H1 (cell line): ENCODE data around the gene FAM170B. TPM values are rescaled to one million over a fixed set of nuclear protein-coding genes. Genes with fewer than 3 reads are reported as not detected.

ENCODE experiments used
- CTCF ChIA-PET: fragments of 300-600 bp; sonication (Branson Sonifier 250); formaldehyde crosslinking; loops from one replicate; lab custom pipeline; 2021; ENCODE audit not compliant: partially characterized antibody; lab: Charles Lee
- POLR2A ChIA-PET: fragments of 300-600 bp; sonication (Branson Sonifier 250); formaldehyde crosslinking; loops from one replicate; lab custom pipeline; 2021; ENCODE audit warnings: inconsistent platforms; ENCODE audit not compliant: partially characterized antibody; lab: Charles Lee
- DNase-seq, 2 experiments: peaks; one replicate each; pipeline versions ENCODE4 v3.0.0 to v3.0.0-alpha.2; 2010 to 2022; ENCODE audit warnings: low spot score in 2 of 2, low read depth in 1 of 2, mixed read lengths in 1 of 2
- FAIRE-seq: peaks from 2 replicates; lab custom pipeline; 2011; peaks lifted over from hg19 to GRCh38; lab: Jason Lieb, UNC
- H2AFZ ChIP-seq: 2 replicates; pipeline ENCODE4 v1.8.1; 2012; ENCODE audit warnings: low read length, inconsistent platforms
- H2AK5ac ChIP-seq: 2 replicates; pipeline ENCODE4 v1.6.1; 2013; ENCODE audit warnings: low read depth, low read length
- H2BK120ac ChIP-seq: replicated peaks from 2 replicates; pipeline ENCODE3; 2013; ENCODE audit warnings: low read depth, low read length, inconsistent platforms
- H2BK12ac ChIP-seq: 2 replicates; pipeline ENCODE4 v1.6.1; 2013; ENCODE audit warnings: low read depth, low read length
- H2BK15ac ChIP-seq: 2 replicates; pipeline ENCODE4 v1.6.1; 2013; ENCODE audit warnings: low read length
- H2BK20ac ChIP-seq: 2 replicates; pipeline ENCODE4 v1.6.1; 2013; ENCODE audit warnings: low read length
- H2BK5ac ChIP-seq: 2 replicates; pipeline ENCODE4 v1.6.1; 2013; ENCODE audit warnings: low read depth, low read length
- H3K14ac ChIP-seq: 2 replicates; pipeline ENCODE4 v1.6.1; 2013; ENCODE audit warnings: inconsistent platforms; ENCODE audit not compliant: insufficient read length
- H3K18ac ChIP-seq: 2 replicates; pipeline ENCODE4 v1.6.1; 2013; ENCODE audit warnings: low read length; ENCODE audit errors: extremely low read depth
- H3K23ac ChIP-seq: 2 replicates; pipeline ENCODE4 v1.6.1; 2013; ENCODE audit warnings: inconsistent platforms; ENCODE audit not compliant: insufficient read length
- H3K23me2 ChIP-seq: 2 replicates; pipeline ENCODE4 v1.6.1; 2013; ENCODE audit warnings: low read depth, low read length
- H3K27ac ChIP-seq: 2 replicates; pipeline ENCODE4 v1.6.1; 2011; ENCODE audit warnings: low read depth, low read length, inconsistent platforms
- H3K27me3 ChIP-seq, 4 experiments: replicated peaks in 1 of 4; 1 replicate in 1 of 4; 2 replicates in 3 of 4; pipeline versions ENCODE4 v1.6.1 to v1.8.1; 2011 to 2013; ENCODE audit warnings: low read length in 3 of 4, mild to moderate bottlenecking in 3 of 4, inconsistent platforms in 2 of 4, mixed read lengths in 2 of 4, moderate library complexity in 1 of 4; ENCODE audit not compliant: control insufficient read depth in 3 of 4, insufficient read depth in 3 of 4; ENCODE audit errors: extremely low read depth in 1 of 4
- H3K36me3 ChIP-seq, 4 experiments: 2 replicates each; pipeline versions ENCODE4 v1.6.1 to v1.8.1; 2011 to 2013; ENCODE audit warnings: mild to moderate bottlenecking in 4 of 4, low read length in 3 of 4, moderate library complexity in 2 of 4, control low read depth in 1 of 4, inconsistent platforms in 1 of 4; ENCODE audit not compliant: insufficient read depth in 4 of 4, control insufficient read depth in 2 of 4
- H3K4ac ChIP-seq: replicated peaks from 2 replicates; pipeline ENCODE3; 2013; ENCODE audit warnings: low read length, low read depth, mixed read lengths, inconsistent platforms; ENCODE audit not compliant: insufficient read length
- H3K4me1 ChIP-seq, 4 experiments: replicated peaks in 1 of 4; 1 replicate in 1 of 4; 2 replicates in 3 of 4; pipeline versions ENCODE4 v1.6.1 to v1.8.1; 2011 to 2013; ENCODE audit warnings: low read length in 3 of 4, inconsistent platforms in 2 of 4, mixed read lengths in 1 of 4; ENCODE audit not compliant: insufficient read depth in 4 of 4, control insufficient read depth in 3 of 4
- H3K4me2 ChIP-seq, 2 experiments: 2 replicates each; pipeline versions ENCODE4 v1.6.1 to v1.8.1; 2011 to 2013; ENCODE audit warnings: low read depth in 2 of 2, low read length in 2 of 2, control low read depth in 1 of 2, inconsistent platforms in 1 of 2, mild to moderate bottlenecking in 1 of 2; ENCODE audit not compliant: insufficient read depth in 1 of 2
- H3K4me3 ChIP-seq, 4 experiments: fragments of 200-600, 300-600 bp in 1 of 4; sonication (generic), shearing (Covaris generic), sonication (Bioruptor Twin) in 1 of 4; 2 replicates each; pipeline versions ENCODE4 v1.5.1 to v1.8.1; 2011 to 2016; ENCODE audit warnings: low read length in 4 of 4, low read depth in 3 of 4, control low read depth in 2 of 4, inconsistent platforms in 2 of 4, mild to moderate bottlenecking in 2 of 4, mixed read lengths in 1 of 4, moderate library complexity in 1 of 4; ENCODE audit not compliant: insufficient read depth in 2 of 4; ENCODE audit errors: extremely low read depth in 1 of 4
- H3K56ac ChIP-seq: replicated peaks from 2 replicates; pipeline ENCODE3; 2013; ENCODE audit warnings: low read depth, mild to moderate bottlenecking, mixed read lengths, low read length, inconsistent platforms; ENCODE audit not compliant: insufficient read length
- H3K79me1 ChIP-seq: 2 replicates; pipeline ENCODE4 v1.6.1; 2013; ENCODE audit warnings: low read depth, low read length, control low read depth
- H3K79me2 ChIP-seq, 2 experiments: 2 replicates each; pipeline versions ENCODE4 v1.6.1 to v1.8.1; 2012 to 2013; ENCODE audit warnings: low read length in 2 of 2, mild to moderate bottlenecking in 2 of 2, inconsistent platforms in 1 of 2; ENCODE audit not compliant: insufficient read depth in 2 of 2, control insufficient read depth in 1 of 2
- H3K9ac ChIP-seq, 4 experiments: replicated peaks in 1 of 4; 1 replicate in 1 of 4; 2 replicates in 3 of 4; pipeline versions ENCODE4 v1.6.1 to v1.8.1; 2011 to 2013; ENCODE audit warnings: low read depth in 3 of 4, low read length in 3 of 4, control low read depth in 2 of 4, mild to moderate bottlenecking in 2 of 4, moderate library complexity in 2 of 4, inconsistent platforms in 1 of 4; ENCODE audit errors: extremely low read depth in 1 of 4
- H3K9me3 ChIP-seq, 2 experiments: 2 replicates each; pipeline versions ENCODE4 v1.6.1 to v1.8.1; 2012 to 2013; ENCODE audit warnings: mild to moderate bottlenecking in 2 of 2, moderate library complexity in 2 of 2, control low read depth in 1 of 2, inconsistent platforms in 1 of 2, low read depth in 1 of 2, low read length in 1 of 2, mixed read lengths in 1 of 2; ENCODE audit not compliant: insufficient read depth in 2 of 2
- H4K20me1 ChIP-seq, 2 experiments: replicated peaks in 1 of 2; 2 replicates each; pipeline versions ENCODE3 to v1.8.1; 2011 to 2013; ENCODE audit warnings: inconsistent platforms in 2 of 2, low read length in 2 of 2, mild to moderate bottlenecking in 1 of 2; ENCODE audit not compliant: insufficient read depth in 2 of 2, control insufficient read depth in 1 of 2
- H4K5ac ChIP-seq: 2 replicates; pipeline ENCODE4 v1.6.1; 2013; ENCODE audit warnings: low read length, low read depth, mixed read lengths, inconsistent platforms; ENCODE audit not compliant: insufficient read length
- H4K8ac ChIP-seq: 2 replicates; pipeline ENCODE4 v1.8.0; 2013; ENCODE audit warnings: mild to moderate bottlenecking, moderate library complexity, low read length, inconsistent platforms; ENCODE audit not compliant: insufficient read depth; ENCODE audit errors: extremely low read depth
- H4K91ac ChIP-seq: replicated peaks from 2 replicates; pipeline ENCODE3; 2013; ENCODE audit warnings: low read length, mixed read lengths, inconsistent platforms; ENCODE audit not compliant: insufficient read length
- ATF2 ChIP-seq: IDR thresholded peaks from 2 replicates; pipeline ENCODE4 v1.6.1; 2012; ENCODE audit warnings: low read length, inconsistent platforms
- BACH1 ChIP-seq: IDR thresholded peaks from 2 replicates; pipeline ENCODE4 v1.6.1; 2012; ENCODE audit warnings: low read length, improper control_type of control experiment
- BCL11A ChIP-seq, 2 experiments: IDR thresholded peaks; one replicate each; pipeline ENCODE4 v1.6.1; 2011; ENCODE audit warnings: low read depth in 2 of 2, low read length in 2 of 2, mild to moderate bottlenecking in 2 of 2
- EGR1 ChIP-seq: IDR thresholded peaks from 2 replicates; pipeline ENCODE4 v1.6.1; 2011; ENCODE audit warnings: low read depth, low read length, borderline replicate concordance
- GABPA ChIP-seq: IDR thresholded peaks from 2 replicates; pipeline ENCODE4 v1.6.1; 2011; ENCODE audit warnings: mild to moderate bottlenecking, low read length, moderate library complexity, borderline replicate concordance; ENCODE audit not compliant: insufficient read depth
- HDAC2 ChIP-seq, 2 experiments: fragments of 300-600 bp in 1 of 2; sonication (generic) in 1 of 2; IDR thresholded peaks; 2 replicates each; pipeline ENCODE4 v1.6.1; 2011 to 2012; ENCODE audit warnings: low read depth in 2 of 2, low read length in 2 of 2, mild to moderate bottlenecking in 2 of 2, moderate library complexity in 2 of 2, borderline replicate concordance in 1 of 2, inconsistent platforms in 1 of 2
- PHF8 ChIP-seq: fragments of 200-600 bp; sonication (generic); conservative IDR thresholded peaks from 2 replicates; pipeline ENCODE4 v1.7.1; 2012; ENCODE audit warnings: low read depth, mild to moderate bottlenecking, inconsistent platforms, low read length, moderate library complexity
- RBBP5 ChIP-seq: IDR thresholded peaks from 2 replicates; pipeline ENCODE4 v1.7.1; 2012; ENCODE audit warnings: low read depth, mild to moderate bottlenecking, inconsistent platforms, low read length, moderate library complexity, borderline replicate concordance
- RXRA ChIP-seq: IDR thresholded peaks from 2 replicates; pipeline ENCODE4 v1.6.1; 2011; ENCODE audit warnings: low read depth, mild to moderate bottlenecking, low read length, moderate library complexity; ENCODE audit not compliant: insufficient read depth
- SP4 ChIP-seq: IDR thresholded peaks from 2 replicates; pipeline ENCODE4 v1.6.1; 2012; ENCODE audit warnings: low read length, inconsistent platforms
- TCF12 ChIP-seq: IDR thresholded peaks from 2 replicates; pipeline ENCODE4 v1.6.1; 2011; ENCODE audit warnings: low read depth, mild to moderate bottlenecking, low read length
- WGBS, 2 experiments: shearing (Covaris generic) in 1 of 2; methylation state at CpG; one replicate each; pipeline versions ENCODE4 v1.1.6 to v1.1.7; 2013 to 2015; ENCODE audit warnings: low lambda C conversion rate in 2 of 2, mixed read lengths in 2 of 2, inconsistent platforms in 1 of 2, low coverage in 1 of 2, missing lambda C conversion rate in 1 of 2; ENCODE audit not compliant: insufficient replicate concordance in 2 of 2, insufficient coverage in 1 of 2, insufficient read length in 1 of 2; ENCODE audit errors: extremely low coverage in 1 of 2, missing lambda C conversion rate in 1 of 2; 5-methylcytosine and 5-hydroxymethylcytosine counted together
- polyA plus RNA-seq, 7 experiments: library from polyadenylated mRNA; depleted of rRNA in 3 of 7; stranded (reverse) in 5 of 7; unstranded in 2 of 7; fragments of >200 nt in 5 of 7; fragments of 200-250 nt in 2 of 7; gene quantifications; 1 replicate in 5 of 7; 2 replicates in 1 of 7; 4 replicates in 1 of 7; pipeline versions ENCODE4 v1.2.1 to v1.2.3, GENCODE V29; 2011 to 2013; ENCODE audit warnings: missing spikeins in 2 of 7, mixed read lengths in 2 of 7
- total RNA-seq: library from RNA; stranded (reverse); fragmentation: NEBNext Ultra II Directional; extraction: Animal tissue kit (Norgen Biotek cat#: 25700); gene quantifications from 2 replicates; pipeline ENCODE4 v1.2.1, GENCODE V29; 2021

The FAM170B gene
- total and polyA plus RNA-seq, 2 of the 8 experiments (the other 6 are each of a cell fraction or from before 2014, with no cell fraction given), result not detected

- H2BK120ac ChIP-seq, result no peak overlapping the region
- no peak overlapping the region; the same call in 1 of the 2 replicates for H4K8ac ChIP-seq
- H3K23ac ChIP-seq, result no peak overlapping the region
- FAIRE-seq (no peak), DNase-seq (no peak)
- H4K20me1 ChIP-seq, result no peaks in the 10 kb centered on the region
- no peaks in the 10 kb centered on the region for H3K36me3 ChIP-seq
- no peak overlapping the region for H3K18ac ChIP-seq
- no peaks in the 10 kb centered on the region for H3K27me3 ChIP-seq
- no peaks in the 10 kb centered on the region for H3K4me1 ChIP-seq
- H3K27ac ChIP-seq, result no peak overlapping the region
- H3K23me2 ChIP-seq, result no peaks in the 10 kb centered on the region
- H3K4me3 ChIP-seq, result no peak overlapping the region
- H3K4ac ChIP-seq, result no peak overlapping the region
- H2BK12ac ChIP-seq, result no peak overlapping the region
- no peak overlapping the region for H3K4me2 ChIP-seq
- no peaks in the 10 kb centered on the region for H3K79me1 ChIP-seq
- CTCF ChIA-PET, result interaction anchor here (0.8 to 4.6 kb wide), 4 partner anchors 12 to 336 kb away, joined by 3 to 49 read pairs (median 4); no protein-coding TSS in a partner anchor
- H2BK20ac ChIP-seq, result no peak overlapping the region
- H2AK5ac ChIP-seq, result no peak overlapping the region; the same call in 1 of the 2 replicates
- no peak overlapping the region for H4K91ac ChIP-seq
- POLR2A ChIA-PET, result no interaction called here
- H2BK5ac ChIP-seq, result no peak overlapping the region
- no peak overlapping the region for H3K14ac ChIP-seq
- H3K56ac ChIP-seq, result no peak overlapping the region
- no peak overlapping the region for H2BK15ac ChIP-seq
- H4K5ac ChIP-seq, result no peak overlapping the region
- 91% methylated on average over 7 of the region's 8 CpGs; no CpG with 5 or more reads in 1 of the 2 experiments for WGBS, 2 experiments
- no peaks in the 10 kb centered on the region for H3K9me3 ChIP-seq
- no peak overlapping the region; the same call in 1 of the 2 replicates for H2AFZ ChIP-seq
- H3K9ac ChIP-seq, result no peak overlapping the region
- no peaks in the 10 kb centered on the region for H3K79me2 ChIP-seq
- no peak for TF ChIP-seq RBBP5
- TF ChIP-seq BACH1, result no peak
- no peak for TF ChIP-seq PHF8
- TF ChIP-seq EGR1, result no peak
- TF ChIP-seq BCL11A (IDR thresholded peaks at IDR 0.05; ENCODE audit: low read depth in 2 of 2, low read length in 2 of 2), result no peak
- no peak for TF ChIP-seq HDAC2 (IDR thresholded peaks at IDR 0.05; ENCODE audit: borderline replicate concordance in 1 of 2, low read depth in 2 of 2, low read length in 2 of 2)
- TF ChIP-seq GABPA, result no peak
- no peak for TF ChIP-seq RXRA
- TF ChIP-seq TCF12, result no peak
- TF ChIP-seq ATF2, result no peak
- TF ChIP-seq SP4, result no peak
Measured at GRCh38 chr10:49175587-49176309, 41.9 kb upstream of the FAM170B start.
